ENCODE measurements around the gene MAN1A1. TPM values are rescaled to one million over a fixed set of nuclear protein-coding genes. Genes with fewer than 3 reads are reported as not detected.

Gene MAN1A1
- total RNA-seq, 2 donors from 2014 or later, result 17.9 to 27.9 TPM

DNA sequence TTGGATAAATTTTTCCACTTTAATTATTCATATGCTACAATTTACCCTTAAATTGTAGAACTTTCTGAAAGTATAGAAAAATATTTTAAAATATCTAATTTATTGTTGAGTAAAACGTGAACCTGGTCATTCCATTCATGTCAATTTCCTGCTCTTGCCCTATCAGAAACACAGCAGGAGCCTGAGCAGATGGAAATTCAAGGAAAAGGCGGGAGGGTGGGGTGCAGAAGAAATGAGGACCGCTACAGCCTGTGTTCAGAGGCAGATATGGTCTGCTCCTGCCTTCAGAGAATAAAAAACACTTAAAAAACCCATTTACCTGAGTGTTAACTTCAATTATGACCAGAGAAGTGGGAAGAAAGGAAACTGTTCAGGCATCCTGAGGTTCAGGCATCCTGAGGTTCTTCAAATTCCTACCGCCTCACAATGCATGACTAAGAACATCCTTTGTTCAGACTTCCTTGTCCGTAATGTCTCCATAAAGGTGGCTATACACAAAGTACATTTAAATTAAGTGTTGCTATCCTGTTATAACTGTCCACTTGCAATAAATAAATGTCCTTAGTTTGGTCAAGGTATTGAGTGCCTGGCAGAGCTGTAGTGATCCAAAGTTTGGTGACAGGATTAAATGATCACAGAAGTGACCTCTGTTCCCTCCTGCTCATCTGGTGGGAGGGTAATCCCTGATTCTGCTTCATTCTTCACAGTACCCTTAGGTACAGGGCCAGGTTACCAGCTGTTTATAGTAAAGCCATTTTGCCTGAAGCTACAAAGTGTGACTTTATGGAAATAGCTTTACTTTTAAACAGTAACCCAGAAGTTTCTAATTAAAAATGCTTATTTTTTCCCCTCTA is 109.1 kb downstream of the MAN1A1 start:
- intact Hi-C loops (cut with DNase I), result no loop called here
- H3K27ac ChIP-seq, result no peak overlapping the region
- 95% methylated on average over 5 of the region's 5 CpGs for WGBS
- TF ChIP-seq POLR2A (IDR thresholded peaks at IDR 0.05), result no peak
- no peak for TF ChIP-seq POLR2AphosphoS5 (IDR thresholded peaks at IDR 0.05)
- TF ChIP-seq CTCF (IDR thresholded peaks at IDR 0.05), result no peak
- H3K27me3 ChIP-seq (replicated peaks; ENCODE audit: insufficient read depth), result no peaks in the 10 kb centered on the region
- no peaks in the 10 kb centered on the region for H3K9me3 ChIP-seq
- H3K4me3 ChIP-seq, result no peak overlapping the region
- peaks cover 3% of the 10 kb centered on the region for H3K4me1 ChIP-seq (replicated peaks)
- no peaks in the 10 kb centered on the region for H3K36me3 ChIP-seq
- DNase-seq (ENCODE audit: low spot score), result no peak

DNA sequence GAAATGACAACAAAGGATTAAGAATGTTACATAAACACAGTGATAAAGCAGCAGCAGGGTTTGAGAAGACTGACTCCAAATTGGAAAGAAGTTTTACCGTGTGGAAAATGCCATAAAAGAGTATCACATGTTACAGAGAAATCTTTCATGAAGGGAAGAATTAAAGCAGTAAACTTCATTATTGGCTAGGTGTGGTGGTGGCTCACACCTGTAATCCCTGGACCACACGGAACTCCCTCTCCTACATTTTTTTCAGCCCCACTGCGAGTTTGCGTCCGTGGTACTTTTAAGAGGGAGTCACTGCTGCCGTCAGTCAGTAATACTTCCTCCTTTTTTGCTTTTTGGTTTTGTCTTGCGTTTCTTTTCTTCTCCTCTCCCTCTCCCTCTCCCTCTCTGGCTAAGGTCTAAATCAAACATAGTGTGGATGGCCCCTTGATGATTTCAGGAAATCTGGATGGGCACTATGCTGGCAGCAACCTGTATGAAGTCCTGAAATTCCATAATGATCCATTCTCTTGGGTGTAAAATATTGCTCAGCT is 112.3 kb downstream of the MAN1A1 start:
- H3K9me3 ChIP-seq, result no peaks in the 10 kb centered on the region
- no peaks in the 10 kb centered on the region for H3K36me3 ChIP-seq
- H3K27ac ChIP-seq, result no peak overlapping the region
- H3K4me3 ChIP-seq, result no peak overlapping the region
- no peaks in the 10 kb centered on the region for H3K27me3 ChIP-seq (replicated peaks; ENCODE audit: insufficient read depth)
- peaks cover 3% of the 10 kb centered on the region for H3K4me1 ChIP-seq (replicated peaks)
- TF ChIP-seq CTCF (IDR thresholded peaks at IDR 0.05) (no peak), POLR2AphosphoS5 (IDR thresholded peaks at IDR 0.05) (no peak), POLR2A (IDR thresholded peaks at IDR 0.05) (no peak)
- no peak for DNase-seq (ENCODE audit: low spot score)
- WGBS, result 89% methylated on average over 7 of the region's 7 CpGs
- intact Hi-C loops (cut with DNase I), result no loop called here

GRCh38 chr6:119234941-119235340 is 114.6 kb downstream of the MAN1A1 start:
- Histone ChIP-seq H3K27ac (no peak overlapping the region), H3K36me3 (no peaks in the 10 kb centered on the region), H3K9me3 (no peaks in the 10 kb centered on the region), H3K4me3 (no peak overlapping the region), H3K27me3 (replicated peaks; ENCODE audit: insufficient read depth) (no peaks in the 10 kb centered on the region), H3K4me1 (replicated peaks) (no peaks in the 10 kb centered on the region)
- WGBS, result 95% methylated on average over 4 of the region's 4 CpGs
- no peak for DNase-seq (ENCODE audit: low spot score)
- intact Hi-C loops (cut with DNase I), result no loop called here
- TF ChIP-seq POLR2A (IDR thresholded peaks at IDR 0.05) (no peak), POLR2AphosphoS5 (IDR thresholded peaks at IDR 0.05) (no peak), CTCF (IDR thresholded peaks at IDR 0.05) (no peak)

GRCh38 chr6:119234457-119234856 is 115.1 kb downstream of the MAN1A1 start:
- intact Hi-C loops (cut with DNase I), result no loop called here
- no peaks in the 10 kb centered on the region for H3K36me3 ChIP-seq
- 83% methylated on average over 5 of the region's 5 CpGs for WGBS

DNA sequence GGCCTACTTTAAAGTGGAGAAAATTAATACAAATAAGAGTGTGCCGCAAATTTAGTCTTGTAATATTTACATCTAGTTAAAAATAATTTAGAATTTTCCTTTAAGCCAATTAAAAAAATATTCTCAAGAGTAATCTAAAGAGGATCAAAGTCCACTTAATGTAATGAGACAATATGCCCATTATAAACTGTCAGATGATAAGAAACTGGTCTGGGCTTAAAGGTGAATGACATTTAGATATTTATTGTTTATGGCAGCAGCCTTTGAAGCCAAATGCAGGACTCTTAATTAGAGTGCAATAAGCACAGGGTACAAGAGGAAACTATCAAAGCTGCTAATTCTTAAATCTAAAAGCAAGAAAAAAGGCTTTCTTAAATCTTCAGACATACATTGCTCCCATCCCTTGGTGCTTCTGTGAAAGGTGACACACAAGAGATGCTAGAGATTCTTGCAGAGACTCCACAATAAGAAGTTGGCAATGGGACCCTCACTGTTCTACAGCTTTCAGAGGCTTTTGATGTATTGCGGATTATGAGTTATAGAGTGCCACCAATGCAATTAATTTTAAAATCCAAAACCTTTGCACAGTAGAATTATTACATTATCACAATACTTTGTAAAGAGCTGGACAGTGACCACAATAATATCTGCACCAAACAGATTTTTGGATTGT is 116.1 kb downstream of the MAN1A1 start:
- Histone ChIP-seq H3K4me3 (no peak overlapping the region), H3K4me1 (replicated peaks) (no peaks in the 10 kb centered on the region), H3K36me3 (no peaks in the 10 kb centered on the region), H3K27ac (no peak overlapping the region), H3K9me3 (no peaks in the 10 kb centered on the region), H3K27me3 (replicated peaks; ENCODE audit: insufficient read depth) (no peaks in the 10 kb centered on the region)
- TF ChIP-seq POLR2A (IDR thresholded peaks at IDR 0.05) (no peak), CTCF (IDR thresholded peaks at IDR 0.05) (no peak), POLR2AphosphoS5 (IDR thresholded peaks at IDR 0.05) (no peak)
- intact Hi-C loops (cut with DNase I), result no loop called here
- 99% methylated on average over 2 of the region's 2 CpGs for WGBS
- DNase-seq (ENCODE audit: low spot score), result no peak

More at GRCh38 chr6:119234457-119234856, 115.1 kb downstream of the MAN1A1 start:
- H3K4me3 ChIP-seq, result no peak overlapping the region
- no peaks in the 10 kb centered on the region for H3K9me3 ChIP-seq
- no peak for DNase-seq (ENCODE audit: low spot score)
- TF ChIP-seq POLR2A (IDR thresholded peaks at IDR 0.05) (no peak), POLR2AphosphoS5 (IDR thresholded peaks at IDR 0.05) (no peak)
- no peak overlapping the region for H3K27ac ChIP-seq
- H3K4me1 ChIP-seq (replicated peaks), result no peaks in the 10 kb centered on the region
- no peaks in the 10 kb centered on the region for H3K27me3 ChIP-seq (replicated peaks; ENCODE audit: insufficient read depth)

All from prostate gland (tissue), 2 donors.